Hepatocyte (in vitro differentiated cells): ENCODE results near the gene DIS3L2.

Experiments used
- EZH2 ChIP-seq: fragments of 200-600 bp; sonication (generic); IDR thresholded peaks from 2 replicates; pipeline ENCODE4 v1.6.1; 2016; ENCODE audit warnings: antibody characterized with exemption, mild to moderate bottlenecking, borderline replicate concordance
- TF ChIP-seq, protein P1 (sequence below): fragments of 200-600 bp; sonication (generic); IDR thresholded peaks from 2 replicates; pipeline ENCODE4 v1.5.1; 2016; ENCODE audit warnings: antibody characterized with exemption, mild to moderate bottlenecking; ENCODE audit not compliant: poor library complexity

DNA sequence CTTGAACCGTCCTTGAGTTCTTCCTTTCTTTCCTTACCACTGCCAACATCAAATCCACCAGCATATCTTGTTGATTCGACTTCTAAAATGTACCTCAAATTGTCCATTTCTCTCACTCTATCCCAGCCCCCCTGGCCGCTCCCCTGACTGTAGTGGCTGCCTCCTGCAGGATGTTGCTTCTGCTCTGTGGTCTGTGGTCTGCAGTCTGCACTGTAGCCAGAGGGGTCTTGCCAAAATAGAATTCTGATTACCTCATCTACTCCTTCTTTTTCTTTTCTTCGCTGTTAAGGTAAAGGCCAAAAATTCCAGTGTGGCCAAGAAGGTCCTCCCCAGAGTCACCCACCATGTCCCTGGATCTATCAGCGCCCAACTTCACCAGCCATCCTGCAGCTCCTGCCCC is 337.6 kb downstream of the DIS3L2 start:
- TF ChIP-seq, protein P1, sequence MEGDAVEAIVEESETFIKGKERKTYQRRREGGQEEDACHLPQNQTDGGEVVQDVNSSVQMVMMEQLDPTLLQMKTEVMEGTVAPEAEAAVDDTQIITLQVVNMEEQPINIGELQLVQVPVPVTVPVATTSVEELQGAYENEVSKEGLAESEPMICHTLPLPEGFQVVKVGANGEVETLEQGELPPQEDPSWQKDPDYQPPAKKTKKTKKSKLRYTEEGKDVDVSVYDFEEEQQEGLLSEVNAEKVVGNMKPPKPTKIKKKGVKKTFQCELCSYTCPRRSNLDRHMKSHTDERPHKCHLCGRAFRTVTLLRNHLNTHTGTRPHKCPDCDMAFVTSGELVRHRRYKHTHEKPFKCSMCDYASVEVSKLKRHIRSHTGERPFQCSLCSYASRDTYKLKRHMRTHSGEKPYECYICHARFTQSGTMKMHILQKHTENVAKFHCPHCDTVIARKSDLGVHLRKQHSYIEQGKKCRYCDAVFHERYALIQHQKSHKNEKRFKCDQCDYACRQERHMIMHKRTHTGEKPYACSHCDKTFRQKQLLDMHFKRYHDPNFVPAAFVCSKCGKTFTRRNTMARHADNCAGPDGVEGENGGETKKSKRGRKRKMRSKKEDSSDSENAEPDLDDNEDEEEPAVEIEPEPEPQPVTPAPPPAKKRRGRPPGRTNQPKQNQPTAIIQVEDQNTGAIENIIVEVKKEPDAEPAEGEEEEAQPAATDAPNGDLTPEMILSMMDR: no peak
- no peak for TF ChIP-seq EZH2
